MCF 10A (cell line): ENCODE data around the gene PLIN5. TPM values are rescaled to one million over a fixed set of nuclear protein-coding genes. Genes with fewer than 3 reads are reported as not detected.

Experiments used
- BruUV-seq: library from RNA; stranded (reverse); fragments of 400-500 nt; replicated peaks from 2 replicates; lab custom pipeline; 2021; lab: Mats Ljungman, UMichigan
- CTCF ChIA-PET: fragments of 300-600 bp; sonication (Branson Sonifier 250); formaldehyde crosslinking; extraction: SDS; loops from one replicate; lab custom pipeline; 2021; ENCODE audit warnings: antibody characterized with exemption, inconsistent platforms; lab: Yijun Ruan, JAX
- POLR2A ChIA-PET: fragments of 300-600, 350-650 bp; sonication (Branson Sonifier 250); formaldehyde crosslinking; extraction: SDS; loops from one replicate; lab custom pipeline; 2020; ENCODE audit warnings: antibody characterized with exemption, inconsistent platforms; lab: Yijun Ruan, JAX
- DNase-seq: peaks from one replicate; pipeline ENCODE4 v3.0.0-alpha.2; 2018; ENCODE audit not compliant: unreplicated experiment
- H3K27ac Mint-ChIP-seq: one replicate; pipeline ENCODE4 v1.8.0; 2022; ENCODE audit warnings: mild to moderate bottlenecking, low read depth, mixed read lengths; ENCODE audit not compliant: unreplicated experiment
- H3K27me3 Mint-ChIP-seq: one replicate; pipeline ENCODE4 v1.8.0; 2022; ENCODE audit warnings: mixed read lengths; ENCODE audit not compliant: insufficient read depth, unreplicated experiment
- H3K36me3 Mint-ChIP-seq: one replicate; pipeline ENCODE4 v1.8.0; 2022; ENCODE audit warnings: mild to moderate bottlenecking, moderate library complexity, mixed read lengths; ENCODE audit not compliant: insufficient read depth, unreplicated experiment
- H3K4me1 Mint-ChIP-seq: one replicate; pipeline ENCODE4 v1.8.0; 2022; ENCODE audit warnings: mixed read lengths; ENCODE audit not compliant: insufficient read depth, unreplicated experiment
- H3K4me3 Mint-ChIP-seq: one replicate; pipeline ENCODE4 v1.8.0; 2022; ENCODE audit warnings: mild to moderate bottlenecking, moderate library complexity, mixed read lengths; ENCODE audit not compliant: unreplicated experiment
- H3K9me3 Mint-ChIP-seq: one replicate; pipeline ENCODE4 v1.8.0; 2022; ENCODE audit warnings: mixed read lengths; ENCODE audit not compliant: unreplicated experiment
- intact Hi-C: fragments of 100-400 bp; cut with micrococcal nuclease; formaldehyde crosslinking; loops from 2 replicates; pipeline ENCODE4 v1.14.1; 2022
- total RNA-seq: library from RNA; stranded (reverse); gene quantifications from 2 replicates; pipeline ENCODE4 v1.2.3, GENCODE V29; 2022
- TF ChIP-seq, protein P1 (sequence below): fragments of 200-600 bp; IDR thresholded peaks from one replicate; pipeline ENCODE4 v1.8.0; 2022; ENCODE audit warnings: antibody characterized with exemption, mild to moderate bottlenecking; ENCODE audit not compliant: unreplicated experiment

The PLIN5 gene
- total RNA-seq, 1 experiment from 2014 or later: not detected

DNA sequence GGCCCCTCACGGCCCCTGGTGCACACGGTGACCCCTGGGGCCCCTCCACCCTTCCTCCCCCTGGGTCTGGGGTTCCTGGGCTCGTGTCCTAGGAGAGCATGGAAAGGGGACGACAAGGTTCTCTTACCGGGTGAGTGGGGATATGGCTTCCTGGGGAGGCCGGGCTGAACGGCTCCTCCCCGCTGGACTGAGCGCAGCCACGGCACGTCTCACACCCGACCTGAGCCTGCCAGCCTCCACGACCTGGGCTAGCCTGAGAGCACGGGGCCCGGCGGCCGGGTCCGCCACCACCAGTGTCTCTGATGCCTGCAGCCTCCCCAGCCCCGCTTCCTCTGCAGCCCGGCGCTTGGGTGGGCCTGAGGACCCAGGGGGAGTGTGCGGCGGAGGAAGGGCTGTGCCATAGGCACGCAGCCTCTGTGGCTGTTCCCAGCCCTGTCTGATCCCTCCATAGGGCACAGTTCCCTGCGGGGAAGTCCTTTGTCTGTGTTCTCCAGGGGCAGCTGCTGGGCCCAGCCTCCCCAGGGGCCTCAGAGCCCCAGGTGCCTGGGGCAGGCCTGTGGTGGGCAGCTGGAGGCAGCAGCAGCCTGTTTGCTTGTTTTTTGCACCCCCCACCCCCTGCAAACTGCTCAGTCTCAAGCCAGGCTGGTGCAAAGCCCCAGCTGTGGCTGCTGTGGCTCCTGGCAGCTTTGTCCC, 31.7 kb downstream of the PLIN5 start:
- peaks cover 22% of the 10 kb centered on the region for H3K36me3 Mint-ChIP-seq
- intact Hi-C loops: no loop called here
- BruUV-seq: no TSS peak
- peaks cover 10% of the 10 kb centered on the region for H3K4me1 Mint-ChIP-seq
- DNase-seq: no peak
- no peaks in the 10 kb centered on the region for H3K9me3 Mint-ChIP-seq
- H3K27ac Mint-ChIP-seq: no peak overlapping the region
- POLR2A ChIA-PET: no interaction called here
- TF ChIP-seq, protein P1, sequence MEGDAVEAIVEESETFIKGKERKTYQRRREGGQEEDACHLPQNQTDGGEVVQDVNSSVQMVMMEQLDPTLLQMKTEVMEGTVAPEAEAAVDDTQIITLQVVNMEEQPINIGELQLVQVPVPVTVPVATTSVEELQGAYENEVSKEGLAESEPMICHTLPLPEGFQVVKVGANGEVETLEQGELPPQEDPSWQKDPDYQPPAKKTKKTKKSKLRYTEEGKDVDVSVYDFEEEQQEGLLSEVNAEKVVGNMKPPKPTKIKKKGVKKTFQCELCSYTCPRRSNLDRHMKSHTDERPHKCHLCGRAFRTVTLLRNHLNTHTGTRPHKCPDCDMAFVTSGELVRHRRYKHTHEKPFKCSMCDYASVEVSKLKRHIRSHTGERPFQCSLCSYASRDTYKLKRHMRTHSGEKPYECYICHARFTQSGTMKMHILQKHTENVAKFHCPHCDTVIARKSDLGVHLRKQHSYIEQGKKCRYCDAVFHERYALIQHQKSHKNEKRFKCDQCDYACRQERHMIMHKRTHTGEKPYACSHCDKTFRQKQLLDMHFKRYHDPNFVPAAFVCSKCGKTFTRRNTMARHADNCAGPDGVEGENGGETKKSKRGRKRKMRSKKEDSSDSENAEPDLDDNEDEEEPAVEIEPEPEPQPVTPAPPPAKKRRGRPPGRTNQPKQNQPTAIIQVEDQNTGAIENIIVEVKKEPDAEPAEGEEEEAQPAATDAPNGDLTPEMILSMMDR: no peak
- no peak overlapping the region for H3K4me3 Mint-ChIP-seq
- no peaks in the 10 kb centered on the region for H3K27me3 Mint-ChIP-seq
- CTCF ChIA-PET: interaction anchor here (1.0 to 3.4 kb wide), 3 partner anchors 8 to 22 kb away, joined by 3 to 12 read pairs (median 9); no protein-coding TSS in a partner anchor

DNA sequence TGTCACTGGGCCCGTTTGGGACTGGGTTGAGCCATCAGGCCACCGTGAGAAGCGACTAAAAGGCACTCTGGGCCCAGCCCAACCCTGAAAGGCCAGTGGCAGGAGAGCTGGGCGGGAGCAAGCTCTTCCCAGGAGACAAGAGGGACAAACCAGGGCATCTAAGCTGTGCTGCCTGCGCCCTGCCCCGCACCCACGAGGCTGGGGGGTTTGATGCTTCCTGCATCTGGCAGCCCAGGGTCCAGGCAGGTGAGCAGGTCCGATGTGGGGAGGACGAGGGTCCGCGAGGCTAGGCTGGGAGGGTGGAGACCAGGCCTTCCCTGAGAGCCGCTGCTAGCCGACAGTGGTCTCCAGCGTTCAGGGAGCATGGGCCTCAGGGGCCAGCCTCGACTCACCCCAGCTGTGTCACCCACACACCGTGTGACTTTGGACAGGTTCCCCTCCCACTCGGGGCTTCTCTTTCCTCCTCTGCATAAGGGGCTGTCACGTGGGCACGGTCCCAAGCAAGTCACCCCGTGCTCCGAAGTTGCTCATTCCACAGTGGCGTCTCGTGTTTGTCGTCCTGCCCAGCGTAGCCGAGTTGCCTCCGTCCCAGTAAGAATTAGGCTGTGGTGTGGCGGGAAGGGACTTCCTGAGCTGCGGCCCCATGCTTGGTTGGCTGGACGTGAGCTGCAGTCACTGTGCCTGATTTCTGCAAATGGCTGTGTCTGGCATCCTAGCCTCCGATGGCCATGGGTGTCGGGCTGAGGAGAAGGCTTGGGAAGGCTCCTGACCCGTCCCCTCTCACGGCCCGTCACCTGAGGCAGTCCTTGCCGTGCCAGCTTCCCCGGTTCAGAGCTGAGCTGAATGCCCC, 32.5 kb downstream of the PLIN5 start:
- H3K27ac Mint-ChIP-seq: no peak overlapping the region
- BruUV-seq: no TSS peak
- H3K9me3 Mint-ChIP-seq: no peaks in the 10 kb centered on the region
- no peak for DNase-seq
- no peaks in the 10 kb centered on the region for H3K27me3 Mint-ChIP-seq
- ChIA-PET CTCF (interaction anchor here (3.4 kb wide), 1 partner anchor 23 kb away, joined by 12 read pairs; no protein-coding TSS in a partner anchor), POLR2A (no interaction called here)
- TF ChIP-seq, protein P1: no peak
- peaks cover 10% of the 10 kb centered on the region for H3K4me1 Mint-ChIP-seq
- H3K36me3 Mint-ChIP-seq: peaks cover 30% of the 10 kb centered on the region
- no peak overlapping the region for H3K4me3 Mint-ChIP-seq
- intact Hi-C loops: no loop called here

DNA sequence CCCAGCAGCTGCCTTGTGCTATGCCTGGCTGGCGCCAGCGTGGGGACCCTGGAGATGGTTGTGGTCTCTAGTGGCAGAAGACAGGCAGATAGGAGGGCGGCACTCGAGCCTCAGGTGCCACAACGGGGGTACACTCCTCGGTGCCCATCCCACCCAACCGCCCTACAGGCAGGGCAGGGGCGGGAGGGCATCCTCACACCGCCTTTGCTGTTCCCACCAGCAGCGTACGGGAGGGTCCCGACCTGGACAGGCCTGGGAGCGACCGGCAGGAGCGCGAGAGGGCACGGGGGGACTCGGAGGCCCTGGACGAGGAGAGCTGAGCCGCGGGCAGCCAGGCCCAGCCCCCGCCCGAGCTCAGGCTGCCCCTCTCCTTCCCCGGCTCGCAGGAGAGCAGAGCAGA, 33.3 kb downstream of the PLIN5 start:
- H3K9me3 Mint-ChIP-seq: no peaks in the 10 kb centered on the region
- intact Hi-C loops: no loop called here
- H3K4me1 Mint-ChIP-seq: peaks cover 8% of the 10 kb centered on the region
- no peak overlapping the region for H3K4me3 Mint-ChIP-seq
- H3K36me3 Mint-ChIP-seq: peaks cover 37% of the 10 kb centered on the region
- no peak overlapping the region for H3K27ac Mint-ChIP-seq
- DNase-seq: no peak
- POLR2A ChIA-PET: no interaction called here
- CTCF ChIA-PET: interaction anchor here (0.7 to 3.4 kb wide), 2 partner anchors 24 to 58 kb away, joined by 3 to 12 read pairs; no protein-coding TSS in a partner anchor
- no peaks in the 10 kb centered on the region for H3K27me3 Mint-ChIP-seq
- no TSS peak for BruUV-seq
- TF ChIP-seq, protein P1: no peak
